GM12864 (cell line): ENCODE measurements around the gene PROCA1.

Experiments used
- DNase-seq: peaks from one replicate; pipeline ENCODE4 v3.0.0-alpha.2; 2011; ENCODE audit warnings: low read depth
- H3K4me3 ChIP-seq: 2 replicates; pipeline ENCODE4 v1.5.1; 2011; ENCODE audit warnings: mild to moderate bottlenecking, low read depth, low read length, control low read depth
- CTCF ChIP-seq: IDR thresholded peaks from 2 replicates; pipeline ENCODE4 v1.5.1; 2011; ENCODE audit warnings: low read depth, mild to moderate bottlenecking, moderate library complexity, low read length, control low read depth, inconsistent platforms; ENCODE audit errors: missing control alignments

Gene PROCA1

GRCh38 chr17:28693869-28694268 is 17.8 kb downstream of the PROCA1 start:
- no peak for TF ChIP-seq CTCF
- DNase-seq, result no peak
- no peak overlapping the region for H3K4me3 ChIP-seq

- no peak for DNase-seq
- no peak for TF ChIP-seq CTCF
- H3K4me3 ChIP-seq, result no peak overlapping the region
These were observed 22.7 kb downstream of the PROCA1 start for GRCh38 chr17:28689011-28689410.

- no peak overlapping the region for H3K4me3 ChIP-seq
These were observed 23.2 kb downstream of the PROCA1 start for GRCh38 chr17:28688481-28688880.

GRCh38 chr17:28686296-28686695 is 25.4 kb downstream of the PROCA1 start:
- H3K4me3 ChIP-seq, result no peak overlapping the region
- TF ChIP-seq CTCF, result no peak
- DNase-seq, result no peak

More at GRCh38 chr17:28688481-28688880, 23.2 kb downstream of the PROCA1 start:
- no peak for DNase-seq
- TF ChIP-seq CTCF, result no peak

GRCh38 chr17:28685366-28685765 is 26.3 kb downstream of the PROCA1 start:
- no peak overlapping the region for H3K4me3 ChIP-seq
- TF ChIP-seq CTCF, result no peak
- no peak for DNase-seq

- TF ChIP-seq CTCF, result no peak
- H3K4me3 ChIP-seq, result no peak overlapping the region
- no peak for DNase-seq
These were observed 26.7 kb downstream of the PROCA1 start for GRCh38 chr17:28684963-28685362.

GRCh38 chr17:28682655-28683054 is 29.0 kb downstream of the PROCA1 start:
- H3K4me3 ChIP-seq, result no peak overlapping the region
- no peak for DNase-seq
- no peak for TF ChIP-seq CTCF
